NCI-H774 (cell line): Measurements from ENCODE around the gene C11orf16.
A peak's percentile ranks its signal among the peaks of the same experiment; 100 is the strongest.
"Not testable (repeated sequence)": the region's sequence is repeated elsewhere in the genome, so short reads cannot be mapped to it uniquely, and the experiment has no call there.

Experiments
- DNase-seq: peaks from one replicate; lab custom pipeline; 2025; lab: John Stamatoyannopoulos, UW

Gene C11orf16

GRCh38 chr11:8937159-8937558 is 4.4 kb upstream of the C11orf16 start:
- no peak for DNase-seq

GRCh38 chr11:8935789-8936188 is 3.0 kb upstream of the C11orf16 start:
- DNase-seq: not testable (repeated sequence)

GRCh38 chr11:8934742-8935488 is 2.2 kb upstream of the C11orf16 start:
- no peak for DNase-seq

- no peak for DNase-seq
Observed at GRCh38 chr11:8933931-8934330, 1.2 kb upstream of the C11orf16 start.

- no peak for DNase-seq
Observed at GRCh38 chr11:8930456-8931175, 2.1 kb downstream of the C11orf16 start.

GRCh38 chr11:8928981-8929615 is 3.6 kb downstream of the C11orf16 start:
- no peak for DNase-seq

- no peak for DNase-seq
Observed at GRCh38 chr11:8928205-8928604, 4.5 kb downstream of the C11orf16 start.

GRCh38 chr11:8927233-8927632 is 5.5 kb downstream of the C11orf16 start:
- DNase-seq: no peak

GRCh38 chr11:8926236-8926635 is 6.5 kb downstream of the C11orf16 start:
- no peak for DNase-seq

GRCh38 chr11:8925711-8926110 is 7.0 kb downstream of the C11orf16 start:
- no peak for DNase-seq

GRCh38 chr11:8922691-8923090 is 10.1 kb downstream of the C11orf16 start:
- DNase-seq: no peak

GRCh38 chr11:8917157-8917825 is 15.5 kb downstream of the C11orf16 start:
- DNase-seq: no peak

GRCh38 chr11:8914661-8915018 is 18.1 kb downstream of the C11orf16 start:
- DNase-seq: no peak

- no peak for DNase-seq
Observed at GRCh38 chr11:8913961-8914660, 18.6 kb downstream of the C11orf16 start.

GRCh38 chr11:8911029-8911823 is 21.5 kb downstream of the C11orf16 start, which contains the start of gene AKIP1:
Gene AKIP1, plus strand, starts transcription at chr11:8911189. Its CDS starts 261 bp downstream, at chr11:8911450.
- DNase-seq: peak; percentile 95

GRCh38 chr11:8910649-8911026 is 22.1 kb downstream of the C11orf16 start:
- DNase-seq: no peak

- DNase-seq: no peak
Observed at GRCh38 chr11:8908099-8908498, 24.6 kb downstream of the C11orf16 start.

- DNase-seq: no peak
Observed at GRCh38 chr11:8907116-8907515, 25.6 kb downstream of the C11orf16 start.

- no peak for DNase-seq
Observed at GRCh38 chr11:8905528-8906165, 27.1 kb downstream of the C11orf16 start.

GRCh38 chr11:8899119-8899753 is 33.5 kb downstream of the C11orf16 start:
- no peak for DNase-seq
